ENCODE measurements around the gene CPN1.
"Not testable (repeated sequence)": the region's sequence is repeated elsewhere in the genome, so short reads cannot be mapped to it uniquely, and the experiment has no call there.

Gene CPN1

GRCh38 chr10:100081075-100082001 lies at the start of gene CPN1:
CPN1 (minus strand) TSS chr10:100081869; CDS start chr10:100081625, 244 bp downstream.
- DNase-seq, result no peak

- DNase-seq, result no peak
These were observed 49.2 kb upstream of the CPN1 start for GRCh38 chr10:100130831-100131230.

GRCh38 chr10:100129424-100129823 lies 47.8 kb upstream of the CPN1 start:
- DNase-seq, result no peak

GRCh38 chr10:100128951-100129350 lies 47.3 kb upstream of the CPN1 start:
- no peak for DNase-seq

- not testable (repeated sequence) for DNase-seq
These were observed 43.7 kb upstream of the CPN1 start for GRCh38 chr10:100125335-100125734.

- no peak for DNase-seq
These were observed 42.4 kb upstream of the CPN1 start for GRCh38 chr10:100124097-100124496.

GRCh38 chr10:100122780-100123179 lies 41.1 kb upstream of the CPN1 start:
- no peak for DNase-seq

GRCh38 chr10:100120550-100120949 lies 38.9 kb upstream of the CPN1 start:
- DNase-seq, result no peak

- DNase-seq, result no peak
These were observed 38.1 kb upstream of the CPN1 start for GRCh38 chr10:100119726-100120125.

- no peak for DNase-seq
These were observed 33.5 kb upstream of the CPN1 start for GRCh38 chr10:100114976-100115770.

- DNase-seq, result no peak
These were observed 32.8 kb upstream of the CPN1 start for GRCh38 chr10:100114460-100114859.

GRCh38 chr10:100109670-100110069 lies 28.0 kb upstream of the CPN1 start:
- no peak for DNase-seq

- no peak for DNase-seq
These were observed 25.2 kb upstream of the CPN1 start for GRCh38 chr10:100106865-100107264.

GRCh38 chr10:100104300-100104699 lies 22.6 kb upstream of the CPN1 start:
- no peak for DNase-seq

GRCh38 chr10:100103581-100103980 lies 21.9 kb upstream of the CPN1 start:
- no peak for DNase-seq

- no peak for DNase-seq
These were observed 19.8 kb upstream of the CPN1 start for GRCh38 chr10:100101192-100102076.

- no peak for DNase-seq
These were observed 19.0 kb upstream of the CPN1 start for GRCh38 chr10:100100651-100101184.

GRCh38 chr10:100089241-100089640 lies 7.6 kb upstream of the CPN1 start:
- no peak for DNase-seq

GRCh38 chr10:100086708-100087107 lies 5.0 kb upstream of the CPN1 start:
- DNase-seq, result not testable (repeated sequence)

- no peak for DNase-seq
These were observed 3.9 kb upstream of the CPN1 start for GRCh38 chr10:100085596-100085995.

- DNase-seq, result no peak
These were observed 2.0 kb upstream of the CPN1 start for GRCh38 chr10:100083623-100084022.

- not testable (repeated sequence) for DNase-seq
These were observed 607 bp upstream of the CPN1 start for GRCh38 chr10:100082276-100082675.

GRCh38 chr10:100076750-100077149 lies 4.9 kb downstream of the CPN1 start:
- DNase-seq, result no peak

Data from NK-92 treated with Interleukin-12 subunit alpha and Interleukin-12 subunit beta, amount 100 ng/mL, for 24 hours (cell line).